Measurements from ENCODE around the gene SRP68.
"Not testable (repeated sequence)": the region's sequence is repeated elsewhere in the genome, so short reads cannot be mapped to it uniquely, and the experiment has no call there.

The SRP68 gene

DNA sequence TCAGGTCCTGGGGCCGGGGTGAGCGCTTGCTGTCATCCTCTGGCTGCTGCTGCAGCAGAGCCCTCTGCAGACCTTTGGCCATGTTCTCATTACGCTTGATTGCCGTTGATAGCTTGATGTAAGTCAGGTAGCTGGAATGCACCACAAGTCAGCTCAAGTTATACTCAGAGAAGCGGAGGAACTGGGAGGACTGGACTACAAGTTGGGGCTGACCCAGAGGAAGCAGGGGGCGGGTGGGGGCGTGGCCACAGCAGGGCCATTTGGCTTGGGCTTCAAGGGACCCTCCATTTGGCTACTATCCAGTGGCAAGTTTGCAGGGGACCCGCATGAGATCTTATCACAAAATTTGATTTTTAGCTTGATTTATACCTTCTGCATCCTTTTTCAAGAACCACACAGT lies 26.3 kb downstream of the SRP68 start:
- Histone ChIP-seq H3K4me3 (ENCODE audit: low read depth in 1 of 2, low read length in 2 of 2) (no peak overlapping the region), H3K27ac (ENCODE audit: low read depth, low read length) (no peak overlapping the region), H3K9me3 (ENCODE audit: control insufficient read depth in 1 of 2, low read length in 2 of 2) (no peaks in the 10 kb centered on the region), H3K4me1 (ENCODE audit: control insufficient read depth in 1 of 2, insufficient read depth in 2 of 2, low read length in 2 of 2) (no peaks in the 10 kb centered on the region), H3K27me3 (ENCODE audit: control insufficient read depth in 1 of 2, insufficient read depth in 2 of 2, low read length in 2 of 2) (no peaks in the 10 kb centered on the region), H3K36me3 (ENCODE audit: control insufficient read depth in 1 of 2, insufficient read depth in 2 of 2, low read length in 2 of 2) (peaks cover 39 to 95% of the 10 kb centered on the region in 2 donors), H3K9ac (ENCODE audit: low read depth in 1 of 2, low read length in 2 of 2) (no peak overlapping the region)

DNA sequence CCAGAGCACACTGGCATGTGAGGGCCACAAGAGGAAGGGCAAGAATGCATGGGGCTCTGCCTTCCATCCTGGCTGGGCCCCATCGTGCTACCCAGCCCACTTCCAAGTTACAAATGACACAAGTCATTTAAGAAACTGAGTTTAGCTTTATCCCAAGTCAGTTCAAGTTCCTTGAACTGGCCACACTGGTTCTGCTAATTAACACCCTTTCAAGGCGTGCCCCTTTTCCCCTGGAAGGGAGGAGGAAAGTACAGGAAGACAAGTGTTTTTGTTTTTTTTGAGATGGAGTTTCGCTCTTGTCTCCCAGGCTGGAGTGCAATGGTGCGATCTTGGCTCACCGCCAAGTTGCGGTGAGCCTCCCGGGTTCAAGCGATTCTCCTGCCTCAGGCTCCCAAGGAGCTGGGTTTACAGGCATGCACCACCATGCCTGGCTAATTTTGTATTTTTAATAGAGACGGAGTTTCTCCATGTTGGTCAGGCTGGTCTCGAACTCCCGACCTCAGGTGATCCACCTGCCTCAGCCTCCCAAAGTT lies 27.8 kb downstream of the SRP68 start:
- not testable (repeated sequence) for H3K9ac ChIP-seq (ENCODE audit: low read depth in 1 of 2, low read length in 2 of 2); H3K4me1 ChIP-seq (ENCODE audit: control insufficient read depth in 1 of 2, insufficient read depth in 2 of 2, low read length in 2 of 2); H3K4me3 ChIP-seq (ENCODE audit: low read depth in 1 of 2, low read length in 2 of 2); H3K9me3 ChIP-seq (ENCODE audit: control insufficient read depth in 1 of 2, low read length in 2 of 2); H3K27ac ChIP-seq (ENCODE audit: low read depth, low read length); H3K27me3 ChIP-seq (ENCODE audit: control insufficient read depth in 1 of 2, insufficient read depth in 2 of 2, low read length in 2 of 2)
- H3K36me3 ChIP-seq (ENCODE audit: control insufficient read depth in 1 of 2, insufficient read depth in 2 of 2, low read length in 2 of 2) = peaks cover 48 to 95% of the 10 kb centered on the region in 2 donors

DNA sequence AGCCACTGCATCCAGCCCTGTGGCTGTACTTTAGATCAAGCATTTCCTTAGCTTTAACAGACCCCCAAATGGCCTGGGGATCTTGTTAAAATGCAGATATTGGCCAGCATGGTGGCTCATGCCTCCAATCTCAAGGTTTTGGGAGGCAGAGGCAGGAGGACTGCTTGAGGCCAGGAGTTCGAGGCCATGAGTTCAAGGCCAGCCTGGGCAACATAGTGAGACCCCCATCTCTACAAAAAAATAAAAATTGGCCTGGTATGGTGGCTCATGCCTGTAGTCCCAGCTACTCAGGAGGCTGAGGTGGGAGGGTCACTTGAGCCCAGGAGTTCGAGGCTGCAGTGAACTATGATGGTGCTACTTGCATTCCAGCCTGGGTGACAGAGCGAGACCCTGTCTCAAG lies 29.4 kb downstream of the SRP68 start:
- H3K27me3 ChIP-seq (ENCODE audit: control insufficient read depth in 1 of 2, insufficient read depth in 2 of 2, low read length in 2 of 2); H3K4me1 ChIP-seq (ENCODE audit: control insufficient read depth in 1 of 2, insufficient read depth in 2 of 2, low read length in 2 of 2); H3K9ac ChIP-seq (ENCODE audit: low read depth in 1 of 2, low read length in 2 of 2); H3K9me3 ChIP-seq (ENCODE audit: control insufficient read depth in 1 of 2, low read length in 2 of 2); H3K27ac ChIP-seq (ENCODE audit: low read depth, low read length); H3K4me3 ChIP-seq (ENCODE audit: low read depth in 1 of 2, low read length in 2 of 2): not testable (repeated sequence)
- H3K36me3 ChIP-seq (ENCODE audit: control insufficient read depth in 1 of 2, insufficient read depth in 2 of 2, low read length in 2 of 2) = peaks cover 48 to 95% of the 10 kb centered on the region in 2 donors

DNA sequence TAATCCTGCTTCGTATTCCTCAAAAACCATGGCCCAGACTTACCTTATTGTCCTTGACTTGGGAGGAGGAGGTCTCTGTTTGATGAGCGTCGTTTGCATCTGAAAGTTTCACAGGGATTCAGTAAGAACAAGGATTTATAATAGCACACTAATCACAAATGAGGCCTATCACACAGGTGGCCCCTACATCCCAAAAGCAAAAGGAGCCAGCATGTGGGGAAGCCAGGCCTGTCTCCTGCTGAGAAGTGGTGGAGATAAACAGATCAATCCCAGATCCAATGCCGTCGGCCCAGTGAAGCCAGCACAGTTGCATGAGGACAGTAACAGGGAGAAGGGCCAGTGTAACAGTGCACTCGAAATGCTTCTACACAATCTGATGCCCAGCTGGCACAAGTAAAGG lies 31.9 kb downstream of the SRP68 start:
- H3K27ac ChIP-seq (ENCODE audit: low read depth, low read length) = no peak overlapping the region
- no peaks in the 10 kb centered on the region for H3K9me3 ChIP-seq (ENCODE audit: control insufficient read depth in 1 of 2, low read length in 2 of 2)
- H3K9ac ChIP-seq (ENCODE audit: low read depth in 1 of 2, low read length in 2 of 2) = no peak overlapping the region
- no peaks in the 10 kb centered on the region for H3K27me3 ChIP-seq (ENCODE audit: control insufficient read depth in 1 of 2, insufficient read depth in 2 of 2, low read length in 2 of 2)
- H3K36me3 ChIP-seq (ENCODE audit: control insufficient read depth in 1 of 2, insufficient read depth in 2 of 2, low read length in 2 of 2) = peaks cover 47 to 76% of the 10 kb centered on the region in 2 donors
- no peaks in the 10 kb centered on the region for H3K4me1 ChIP-seq (ENCODE audit: control insufficient read depth in 1 of 2, insufficient read depth in 2 of 2, low read length in 2 of 2)
- no peak overlapping the region for H3K4me3 ChIP-seq (ENCODE audit: low read depth in 1 of 2, low read length in 2 of 2)

DNA sequence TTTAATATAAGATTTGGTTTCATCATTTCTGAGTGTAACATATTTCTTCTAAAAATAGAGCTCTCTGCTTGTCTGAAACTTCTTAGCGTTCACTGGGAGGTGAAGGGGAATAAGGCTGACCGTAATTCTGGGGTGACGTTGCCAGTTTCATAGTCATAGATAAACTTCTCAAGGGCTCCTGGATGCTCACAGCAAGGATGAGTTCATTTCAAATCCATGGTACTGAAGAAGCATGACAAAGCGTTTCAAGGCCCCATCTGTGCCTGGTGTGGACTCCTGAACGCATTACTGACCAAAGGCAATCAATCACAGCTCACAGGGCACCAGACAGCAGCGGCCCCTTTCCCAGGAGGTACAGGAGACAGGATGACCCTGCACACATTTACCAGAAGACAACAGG lies 33.2 kb downstream of the SRP68 start:
- Histone ChIP-seq H3K9ac (ENCODE audit: low read depth in 1 of 2, low read length in 2 of 2) (no peak overlapping the region), H3K4me3 (ENCODE audit: low read depth in 1 of 2, low read length in 2 of 2) (no peak overlapping the region), H3K4me1 (ENCODE audit: control insufficient read depth in 1 of 2, insufficient read depth in 2 of 2, low read length in 2 of 2) (no peaks in the 10 kb centered on the region), H3K9me3 (ENCODE audit: control insufficient read depth in 1 of 2, low read length in 2 of 2) (no peaks in the 10 kb centered on the region), H3K27me3 (ENCODE audit: control insufficient read depth in 1 of 2, insufficient read depth in 2 of 2, low read length in 2 of 2) (no peaks in the 10 kb centered on the region), H3K36me3 (ENCODE audit: control insufficient read depth in 1 of 2, insufficient read depth in 2 of 2, low read length in 2 of 2) (peaks cover 43 to 64% of the 10 kb centered on the region in 2 donors), H3K27ac (ENCODE audit: low read depth, low read length) (no peak overlapping the region)

DNA sequence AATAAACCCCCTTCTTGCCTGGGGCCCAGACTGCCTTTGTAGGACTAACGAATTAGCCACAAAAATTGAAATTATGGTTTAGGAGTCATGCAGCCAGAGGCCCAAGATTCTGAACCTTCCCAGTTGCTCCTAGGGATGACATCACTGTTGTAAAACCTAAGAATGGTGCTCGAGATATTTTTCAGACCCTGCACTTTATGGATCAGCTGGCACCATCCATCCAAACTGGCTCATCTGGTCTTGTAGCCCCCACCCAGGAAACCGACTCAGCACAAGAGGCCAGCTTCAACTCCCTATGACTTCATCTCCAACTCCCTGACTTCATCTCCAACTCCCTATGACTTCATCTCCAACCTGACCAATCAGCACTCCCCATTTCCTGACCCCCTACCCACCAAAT lies 34.3 kb downstream of the SRP68 start:
- no peak overlapping the region for H3K4me3 ChIP-seq (ENCODE audit: low read depth in 1 of 2, low read length in 2 of 2)
- H3K9ac ChIP-seq (ENCODE audit: low read depth in 1 of 2, low read length in 2 of 2) = no peak overlapping the region
- H3K4me1 ChIP-seq (ENCODE audit: control insufficient read depth in 1 of 2, insufficient read depth in 2 of 2, low read length in 2 of 2) = no peaks in the 10 kb centered on the region
- no peaks in the 10 kb centered on the region for H3K9me3 ChIP-seq (ENCODE audit: control insufficient read depth in 1 of 2, low read length in 2 of 2)
- no peak overlapping the region for H3K27ac ChIP-seq (ENCODE audit: low read depth, low read length)
- peaks cover 33 to 53% of the 10 kb centered on the region in 2 donors for H3K36me3 ChIP-seq (ENCODE audit: control insufficient read depth in 1 of 2, insufficient read depth in 2 of 2, low read length in 2 of 2)
- no peaks in the 10 kb centered on the region for H3K27me3 ChIP-seq (ENCODE audit: control insufficient read depth in 1 of 2, insufficient read depth in 2 of 2, low read length in 2 of 2)

DNA sequence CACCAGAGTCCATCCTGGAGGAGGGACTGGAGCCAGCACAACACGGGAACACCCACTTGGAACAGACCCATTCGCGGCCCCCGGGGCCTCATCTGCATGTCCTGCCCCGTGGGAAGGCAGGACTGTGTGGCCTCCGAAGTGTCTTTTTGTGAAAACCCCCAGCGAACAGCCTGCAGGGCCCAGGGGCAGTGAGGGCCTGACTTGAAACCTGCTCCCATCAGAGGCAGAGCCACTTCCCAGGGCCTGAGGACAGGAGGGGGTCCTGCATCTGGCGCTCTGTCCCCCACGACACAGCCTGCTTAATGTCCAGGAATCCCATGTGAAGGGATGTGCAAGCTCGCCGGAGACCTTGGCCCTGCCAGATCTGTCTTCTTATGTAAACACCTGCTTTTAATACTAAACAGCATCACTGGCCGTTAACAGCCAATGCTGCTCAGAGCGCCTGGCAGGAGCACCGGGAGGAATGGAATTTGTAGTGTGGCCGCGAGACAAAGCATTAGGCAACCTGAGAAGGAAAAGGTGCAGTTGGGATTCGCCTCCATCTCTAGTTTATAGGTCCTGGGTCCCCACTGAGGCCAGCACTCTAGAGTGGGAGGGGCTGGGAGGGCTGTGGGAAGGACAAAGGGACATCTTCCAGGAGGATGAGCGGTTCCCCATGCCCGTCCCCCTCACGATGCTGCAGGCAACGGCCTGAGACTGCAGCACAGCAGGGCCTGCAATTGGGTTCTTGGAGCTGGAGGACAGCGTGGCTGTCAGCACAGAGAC lies 35.6 kb downstream of the SRP68 start:
- Histone ChIP-seq H3K4me3 (ENCODE audit: low read depth in 1 of 2, low read length in 2 of 2) (no peak overlapping the region), H3K9ac (ENCODE audit: low read depth in 1 of 2, low read length in 2 of 2) (no peak overlapping the region), H3K27me3 (ENCODE audit: control insufficient read depth in 1 of 2, insufficient read depth in 2 of 2, low read length in 2 of 2) (no peaks in the 10 kb centered on the region), H3K9me3 (ENCODE audit: control insufficient read depth in 1 of 2, low read length in 2 of 2) (no peaks in the 10 kb centered on the region), H3K4me1 (ENCODE audit: control insufficient read depth in 1 of 2, insufficient read depth in 2 of 2, low read length in 2 of 2) (peaks cover 7 to 8% of the 10 kb centered on the region in 2 donors), H3K27ac (ENCODE audit: low read depth, low read length) (no peak overlapping the region), H3K36me3 (ENCODE audit: control insufficient read depth in 1 of 2, insufficient read depth in 2 of 2, low read length in 2 of 2) (peaks cover 29 to 41% of the 10 kb centered on the region in 2 donors)

DNA sequence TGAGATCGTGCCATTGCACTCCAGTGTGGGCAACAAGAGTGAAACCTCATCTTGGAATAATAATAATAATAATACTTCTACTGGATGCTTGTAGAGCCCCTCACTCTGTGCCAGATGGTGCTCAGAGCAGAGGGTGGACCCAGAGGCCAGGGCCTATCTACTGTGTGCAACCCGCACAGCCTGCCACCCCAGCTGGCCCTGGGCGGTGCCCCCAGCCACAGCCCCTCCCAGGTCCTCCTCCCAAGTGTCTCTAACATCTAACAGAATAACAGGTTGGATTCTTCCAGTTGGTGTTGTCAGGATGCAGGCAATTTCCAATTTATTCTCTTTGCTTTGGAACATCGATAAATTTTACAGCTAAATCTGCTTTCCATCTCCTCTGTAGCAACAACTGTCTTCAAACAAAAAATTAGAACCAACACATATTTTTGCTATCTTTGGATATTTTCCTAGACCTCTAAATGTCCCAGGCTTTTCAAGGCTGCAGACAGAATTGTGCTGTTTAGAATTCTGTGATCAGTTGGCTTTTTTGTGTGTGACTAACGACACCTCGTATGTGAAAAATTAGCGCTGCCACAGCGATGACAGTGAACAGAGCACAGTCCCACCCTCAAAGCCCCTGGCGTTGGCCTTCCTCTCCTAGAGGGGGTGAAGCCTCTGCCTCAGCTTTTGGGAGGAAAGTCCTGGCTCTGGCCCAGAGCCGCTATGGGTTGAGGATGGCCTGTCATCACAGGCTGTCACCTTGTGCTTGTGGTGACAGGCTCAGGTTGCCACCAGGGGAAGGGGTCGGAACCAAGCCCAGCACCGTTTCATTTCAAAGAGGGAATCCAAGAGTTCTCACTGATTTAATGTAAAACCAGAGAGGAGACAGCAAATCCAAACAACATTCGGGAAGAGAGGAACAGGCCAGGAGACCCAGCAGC lies 37.6 kb downstream of the SRP68 start:
- H3K27me3 ChIP-seq (ENCODE audit: control insufficient read depth in 1 of 2, insufficient read depth in 2 of 2, low read length in 2 of 2) = no peaks in the 10 kb centered on the region
- no peak overlapping the region for H3K9ac ChIP-seq (ENCODE audit: low read depth in 1 of 2, low read length in 2 of 2)
- H3K27ac ChIP-seq (ENCODE audit: low read depth, low read length) = no peak overlapping the region
- peaks cover 10 to 11% of the 10 kb centered on the region in 2 donors for H3K4me1 ChIP-seq (ENCODE audit: control insufficient read depth in 1 of 2, insufficient read depth in 2 of 2, low read length in 2 of 2)
- no peaks in the 10 kb centered on the region for H3K9me3 ChIP-seq (ENCODE audit: control insufficient read depth in 1 of 2, low read length in 2 of 2)
- H3K36me3 ChIP-seq (ENCODE audit: control insufficient read depth in 1 of 2, insufficient read depth in 2 of 2, low read length in 2 of 2) = peaks cover 17 to 21% of the 10 kb centered on the region in 2 donors
- no peak overlapping the region for H3K4me3 ChIP-seq (ENCODE audit: low read depth in 1 of 2, low read length in 2 of 2)

DNA sequence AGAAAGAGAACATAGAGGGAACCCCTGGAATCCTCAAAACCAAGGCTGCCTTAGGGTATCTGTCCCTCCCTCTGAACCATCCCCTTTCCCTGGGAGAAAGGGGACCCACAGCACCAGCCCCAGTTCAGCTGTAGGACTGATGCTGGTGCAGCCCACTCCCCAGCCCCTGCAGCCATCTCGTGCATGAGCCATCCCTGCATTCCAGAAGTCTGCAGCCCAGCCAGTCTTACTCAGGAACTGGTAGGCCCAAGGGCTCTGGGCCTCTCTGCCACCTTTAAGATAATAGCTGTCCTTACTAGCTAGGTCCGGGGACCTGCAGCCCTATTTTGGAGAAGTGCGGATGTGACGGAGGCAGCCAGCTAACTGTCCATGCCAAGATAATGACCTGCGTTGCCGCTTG lies 39.2 kb downstream of the SRP68 start:
- H3K4me1 ChIP-seq (ENCODE audit: control insufficient read depth in 1 of 2, insufficient read depth in 2 of 2, low read length in 2 of 2) = peaks cover 13 to 21% of the 10 kb centered on the region in 2 donors
- no peaks in the 10 kb centered on the region for H3K9me3 ChIP-seq (ENCODE audit: control insufficient read depth in 1 of 2, low read length in 2 of 2)
- H3K27me3 ChIP-seq (ENCODE audit: control insufficient read depth in 1 of 2, insufficient read depth in 2 of 2, low read length in 2 of 2) = peaks cover 0 to 3% of the 10 kb centered on the region in 2 donors
- H3K4me3 ChIP-seq (ENCODE audit: low read depth in 1 of 2, low read length in 2 of 2) = no peak overlapping the region
- H3K9ac ChIP-seq (ENCODE audit: low read depth in 1 of 2, low read length in 2 of 2) = no peak overlapping the region
- H3K27ac ChIP-seq (ENCODE audit: low read depth, low read length) = no peak overlapping the region
- H3K36me3 ChIP-seq (ENCODE audit: control insufficient read depth in 1 of 2, insufficient read depth in 2 of 2, low read length in 2 of 2) = peaks cover 1 to 6% of the 10 kb centered on the region in 2 donors

DNA sequence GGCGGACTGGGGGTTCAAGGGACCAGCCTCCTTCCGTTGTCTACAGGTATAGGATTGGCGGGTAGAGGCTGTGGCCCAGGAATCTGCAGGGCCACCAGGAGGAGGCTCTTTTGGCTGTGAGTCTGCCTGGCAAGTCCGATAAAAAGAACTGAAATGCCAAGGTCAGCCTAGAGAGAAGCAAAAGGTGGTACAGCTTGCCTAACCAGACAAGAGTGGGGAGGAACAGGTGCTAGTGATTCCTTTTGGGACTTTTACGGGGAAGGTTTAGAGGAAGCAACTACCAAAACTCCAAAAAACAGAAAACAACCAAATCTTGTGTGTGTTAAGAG lies 39.6 kb downstream of the SRP68 start:
- Histone ChIP-seq H3K27me3 (ENCODE audit: control insufficient read depth in 1 of 2, insufficient read depth in 2 of 2, low read length in 2 of 2) (peaks cover 0 to 3% of the 10 kb centered on the region in 2 donors), H3K27ac (ENCODE audit: low read depth, low read length) (no peak overlapping the region), H3K9ac (ENCODE audit: low read depth in 1 of 2, low read length in 2 of 2) (no peak overlapping the region), H3K36me3 (ENCODE audit: control insufficient read depth in 1 of 2, insufficient read depth in 2 of 2, low read length in 2 of 2) (peaks cover 0 to 4% of the 10 kb centered on the region in 2 donors), H3K9me3 (ENCODE audit: control insufficient read depth in 1 of 2, low read length in 2 of 2) (no peaks in the 10 kb centered on the region), H3K4me3 (ENCODE audit: low read depth in 1 of 2, low read length in 2 of 2) (no peak overlapping the region), H3K4me1 (ENCODE audit: control insufficient read depth in 1 of 2, insufficient read depth in 2 of 2, low read length in 2 of 2) (peaks cover 13 to 23% of the 10 kb centered on the region in 2 donors)
